HG03354 (cell line): ENCODE results near the gene LITAF.

Experiments used
- ATAC-seq: cut with Tn5 transposase; IDR thresholded peaks from one replicate; pipeline ENCODE4 v1.9.1; 2021; ENCODE audit warnings: mild to moderate bottlenecking; ENCODE audit not compliant: unreplicated experiment, poor library complexity, severe bottlenecking

Gene LITAF

DNA sequence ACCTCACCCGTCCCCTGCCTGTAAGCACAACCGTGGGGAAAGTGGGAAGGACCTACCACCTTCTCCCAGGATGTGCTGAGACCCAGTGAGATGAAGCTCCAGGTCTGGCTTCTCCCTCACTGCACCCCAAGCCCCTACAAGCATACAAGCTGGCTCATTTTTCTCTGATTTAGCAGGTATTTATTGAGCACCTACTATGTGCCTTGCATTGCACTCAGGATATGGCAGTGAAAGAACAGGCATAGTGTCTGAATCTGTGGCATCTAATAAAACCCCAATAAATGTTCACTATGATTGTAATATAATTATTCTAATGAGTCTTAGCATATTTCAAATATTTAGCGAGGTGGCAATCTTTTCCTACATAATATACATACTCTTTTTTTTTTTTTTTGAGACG lies 84.5 kb downstream of the LITAF start:
- no peak for ATAC-seq

DNA sequence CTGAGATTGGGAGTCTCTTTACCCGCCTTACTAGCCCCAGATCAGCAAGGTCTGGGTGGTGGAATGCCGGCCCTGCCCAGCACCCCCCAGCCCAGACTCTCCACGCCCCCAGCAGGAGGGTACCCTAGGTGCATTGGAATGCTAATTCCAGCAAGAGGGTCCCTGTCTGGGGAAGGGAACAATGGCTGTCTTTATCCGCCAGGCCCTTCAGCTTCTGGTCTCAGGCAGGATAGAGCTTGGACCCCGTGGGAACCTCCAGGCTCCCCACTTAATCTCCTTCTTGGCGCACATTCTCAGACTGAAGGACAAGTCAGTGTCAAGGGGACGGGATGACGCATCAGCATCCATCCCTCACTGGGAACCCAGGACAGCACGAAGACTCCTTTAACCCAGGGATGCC lies 85.1 kb downstream of the LITAF start:
- ATAC-seq: no peak

GRCh38 chr16:11500700-11501346 lies 85.9 kb downstream of the LITAF start:
- ATAC-seq: no peak

GRCh38 chr16:11499295-11500089 lies 87.2 kb downstream of the LITAF start:
- ATAC-seq: no peak

GRCh38 chr16:11498683-11499082 lies 88.0 kb downstream of the LITAF start:
- no peak for ATAC-seq

DNA sequence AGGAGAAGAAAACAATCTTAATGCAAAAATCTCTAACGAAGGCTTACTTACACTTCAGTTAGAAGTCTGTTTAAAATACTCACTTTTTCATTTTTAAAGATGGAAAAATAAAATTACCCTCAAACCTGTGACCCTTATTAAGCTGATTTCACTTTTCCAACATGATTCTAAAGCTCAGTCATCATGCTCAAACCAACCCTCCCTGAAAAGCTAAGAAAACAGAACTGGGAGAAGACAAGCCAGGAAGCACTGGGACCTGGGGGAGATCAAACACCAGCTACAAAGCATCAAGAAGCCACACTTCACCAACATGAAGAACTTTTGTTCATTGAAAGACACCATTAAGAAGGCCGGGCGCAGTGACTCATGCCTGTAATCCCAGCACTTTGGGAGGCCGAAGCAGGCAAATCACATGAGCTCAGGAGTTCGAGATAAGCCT lies 88.8 kb downstream of the LITAF start:
- ATAC-seq: no peak
